Sigmoid colon (tissue), 7 donors: Measurements from ENCODE around the gene DCLRE1B. TPM values are rescaled to one million over a fixed set of nuclear protein-coding genes. Genes with fewer than 3 reads are reported as not detected.

Source experiments
- DNase-seq: peaks from one replicate; pipeline ENCODE4 v3.0.0-alpha.2; 2019
- H3K27ac ChIP-seq, 4 donors: fragments of 200-600 bp; sonication (generic); one replicate each; pipeline ENCODE4 v1.5.1; 2016 to 2019; ENCODE audit warnings: mild to moderate bottlenecking in 1 of 4
- H3K27me3 ChIP-seq, 3 donors: fragments of 200-600 bp; sonication (generic); one replicate each; pipeline ENCODE4 v1.5.1; 2019; ENCODE audit warnings: mild to moderate bottlenecking in 1 of 3
- H3K36me3 ChIP-seq, 4 donors: fragments of 200-600 bp; sonication (generic); one replicate each; pipeline ENCODE4 v1.5.1; 2016 to 2019
- H3K4me1 ChIP-seq, 4 donors: fragments of 200-600 bp; sonication (generic); one replicate each; pipeline ENCODE4 v1.5.1; 2017 to 2019
- H3K4me3 ChIP-seq, 4 donors: fragments of 200-600 bp; sonication (generic); one replicate each; pipeline ENCODE4 v1.5.1; 2017 to 2019; ENCODE audit warnings: mild to moderate bottlenecking in 2 of 4, moderate library complexity in 1 of 4
- H3K9me3 ChIP-seq, 4 donors: fragments of 200-600 bp in 3 of 4; sonication (generic) in 3 of 4; one replicate each; pipeline versions ENCODE4 v1.5.1 to v1.6.1; 2013 to 2019
- EP300 ChIP-seq, 4 donors: sonication (generic); formaldehyde crosslinking; IDR thresholded peaks; one replicate each; pipeline ENCODE4 v1.6.1; 2017; ENCODE audit warnings: antibody characterized with exemption in 4 of 4
- POLR2A ChIP-seq, 2 donors: fragments of 450-650 bp; IDR thresholded peaks; one replicate each; pipeline ENCODE4 v1.6.1; 2016; ENCODE audit warnings: antibody characterized with exemption in 2 of 2, mild to moderate bottlenecking in 2 of 2, moderate library complexity in 2 of 2
- POLR2AphosphoS5 ChIP-seq, 4 donors: sonication (generic); formaldehyde crosslinking; IDR thresholded peaks; one replicate each; pipeline ENCODE4 v1.6.1; 2017; ENCODE audit warnings: antibody characterized with exemption in 4 of 4
- WGBS, 2 donors: extraction: QIAGEN DNeasy Blood & Tissue Kit; methylation state at CpG; one replicate each; pipeline ENCODE4 v1.1.7; 2013; 5-methylcytosine and 5-hydroxymethylcytosine counted together
- intact Hi-C: fragments of 100-400 bp; cut with DNase I; formaldehyde crosslinking; loops from one replicate; pipeline ENCODE4 v1.15.1; 2023
- polyA plus RNA-seq, 3 donors: library from polyadenylated mRNA; stranded (reverse); fragments of 200-250 nt; gene quantifications; one replicate each; pipeline ENCODE4 v1.2.3, GENCODE V29; 2013
- total RNA-seq, 4 donors: library from RNA; depleted of rRNA; stranded (reverse); fragments of >200 nt; gene quantifications; one replicate each; pipeline ENCODE4 v1.1.0, GENCODE V29; 2016
- TF ChIP-seq, protein P1 (sequence below), 4 experiments: fragments of 450-650 bp in 3 of 4; fragments of 200-600 bp in 1 of 4; IDR thresholded peaks; one replicate each; pipeline ENCODE4 v1.5.1; 2016 to 2019; ENCODE audit warnings: antibody characterized with exemption in 4 of 4, mild to moderate bottlenecking in 3 of 4, moderate library complexity in 2 of 4
- donor health status: healthy with polysubstance abuse.
- donor health status: Bipolar disorder and iron deficiency.
- donor health status: healthy.

The DCLRE1B gene
- total and polyA plus RNA-seq, 7 donors, result 1.8 to 4.9 (median 4.4) TPM

DNA sequence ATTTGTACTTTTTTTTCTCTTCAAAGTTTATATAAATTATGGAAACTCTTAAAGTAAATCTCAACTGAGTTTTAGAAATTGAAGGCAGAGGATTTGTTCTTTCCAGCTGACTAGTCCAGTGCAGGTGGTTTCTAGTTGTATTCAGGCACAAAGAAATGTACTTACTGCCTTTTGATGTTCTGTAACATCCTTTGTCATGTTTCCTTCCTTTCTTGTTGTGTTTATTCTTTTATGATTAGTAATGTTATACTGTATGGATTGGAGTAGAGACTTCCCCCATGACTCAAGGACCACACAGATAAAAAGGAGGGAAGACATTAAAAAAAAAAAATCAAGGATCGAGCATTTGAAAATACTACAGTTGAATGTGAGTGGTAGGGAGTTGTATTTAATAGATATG is 32.0 kb downstream of the DCLRE1B start:
- no peak for DNase-seq
- peaks cover 0 to 61% (median 39%) of the 10 kb centered on the region in 4 donors for H3K4me1 ChIP-seq
- 66 to 90% methylated on average over 1 of the region's 1 CpG for WGBS, 2 donors
- no peaks in the 10 kb centered on the region for H3K27me3 ChIP-seq
- H3K9me3 ChIP-seq, result no peaks in the 10 kb centered on the region
- H3K36me3 ChIP-seq, result peaks cover 0 to 20% (median 3%) of the 10 kb centered on the region in 4 donors
- TF ChIP-seq POLR2A (IDR thresholded peaks at IDR 0.05) (no peak), POLR2AphosphoS5 (IDR thresholded peaks at IDR 0.05) (no peak), EP300 (IDR thresholded peaks at IDR 0.05) (no peak)
- TF ChIP-seq, protein P1, sequence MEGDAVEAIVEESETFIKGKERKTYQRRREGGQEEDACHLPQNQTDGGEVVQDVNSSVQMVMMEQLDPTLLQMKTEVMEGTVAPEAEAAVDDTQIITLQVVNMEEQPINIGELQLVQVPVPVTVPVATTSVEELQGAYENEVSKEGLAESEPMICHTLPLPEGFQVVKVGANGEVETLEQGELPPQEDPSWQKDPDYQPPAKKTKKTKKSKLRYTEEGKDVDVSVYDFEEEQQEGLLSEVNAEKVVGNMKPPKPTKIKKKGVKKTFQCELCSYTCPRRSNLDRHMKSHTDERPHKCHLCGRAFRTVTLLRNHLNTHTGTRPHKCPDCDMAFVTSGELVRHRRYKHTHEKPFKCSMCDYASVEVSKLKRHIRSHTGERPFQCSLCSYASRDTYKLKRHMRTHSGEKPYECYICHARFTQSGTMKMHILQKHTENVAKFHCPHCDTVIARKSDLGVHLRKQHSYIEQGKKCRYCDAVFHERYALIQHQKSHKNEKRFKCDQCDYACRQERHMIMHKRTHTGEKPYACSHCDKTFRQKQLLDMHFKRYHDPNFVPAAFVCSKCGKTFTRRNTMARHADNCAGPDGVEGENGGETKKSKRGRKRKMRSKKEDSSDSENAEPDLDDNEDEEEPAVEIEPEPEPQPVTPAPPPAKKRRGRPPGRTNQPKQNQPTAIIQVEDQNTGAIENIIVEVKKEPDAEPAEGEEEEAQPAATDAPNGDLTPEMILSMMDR (IDR thresholded peaks at IDR 0.05), result no peak
- intact Hi-C loops, result no loop called here
- H3K4me3 ChIP-seq, result no peak overlapping the region
- H3K27ac ChIP-seq, result no peak overlapping the region

- 73 to 79% methylated on average over 5 of the region's 5 CpGs for WGBS, 2 donors
- Histone ChIP-seq H3K36me3 (peaks cover 0 to 25% (median 3%) of the 10 kb centered on the region in 4 donors), H3K4me1 (peaks cover 0 to 51% (median 33%) of the 10 kb centered on the region in 4 donors), H3K27ac (no peak overlapping the region), H3K27me3 (no peaks in the 10 kb centered on the region), H3K4me3 (no peak overlapping the region), H3K9me3 (no peaks in the 10 kb centered on the region)
- DNase-seq, result no peak
- TF ChIP-seq EP300 (IDR thresholded peaks at IDR 0.05) (no peak), POLR2A (IDR thresholded peaks at IDR 0.05) (no peak), POLR2AphosphoS5 (IDR thresholded peaks at IDR 0.05) (no peak)
- TF ChIP-seq, protein P1 (IDR thresholded peaks at IDR 0.05), result no peak
- intact Hi-C loops, result no loop called here
Measured at GRCh38 chr1:113938192-113938591, 33.1 kb downstream of the DCLRE1B start.

DNA sequence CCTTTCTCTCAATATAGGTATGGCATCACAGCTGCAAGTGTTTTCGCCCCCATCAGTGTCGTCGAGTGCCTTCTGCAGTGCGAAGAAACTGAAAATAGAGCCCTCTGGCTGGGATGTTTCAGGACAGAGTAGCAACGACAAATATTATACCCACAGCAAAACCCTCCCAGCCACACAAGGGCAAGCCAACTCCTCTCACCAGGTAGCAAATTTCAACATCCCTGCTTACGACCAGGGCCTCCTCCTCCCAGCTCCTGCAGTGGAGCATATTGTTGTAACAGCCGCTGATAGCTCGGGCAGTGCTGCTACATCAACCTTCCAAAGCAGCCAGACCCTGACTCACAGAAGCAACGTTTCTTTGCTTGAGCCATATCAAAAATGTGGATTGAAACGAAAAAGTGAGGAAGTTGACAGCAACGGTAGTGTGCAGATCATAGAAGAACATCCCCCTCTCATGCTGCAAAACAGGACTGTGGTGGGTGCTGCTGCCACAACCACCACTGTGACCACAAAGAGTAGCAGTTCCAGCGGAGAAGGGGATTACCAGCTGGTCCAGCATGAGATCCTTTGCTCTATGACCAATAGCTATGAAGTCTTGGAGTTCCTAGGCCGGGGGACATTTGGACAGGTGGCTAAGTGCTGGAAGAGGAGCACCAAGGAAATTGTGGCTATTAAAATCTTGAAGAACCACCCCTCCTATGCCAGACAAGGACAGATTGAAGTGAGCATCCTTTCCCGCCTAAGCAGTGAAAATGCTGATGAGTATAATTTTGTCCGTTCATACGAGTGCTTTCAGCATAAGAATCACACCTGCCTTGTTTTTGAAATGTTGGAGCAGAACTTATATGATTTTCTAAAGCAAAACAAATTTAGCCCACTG is 35.5 kb downstream of the DCLRE1B start:
- 59 to 81% methylated on average over 16 of the region's 16 CpGs for WGBS, 2 donors
- no peak overlapping the region for H3K4me3 ChIP-seq
- H3K4me1 ChIP-seq, result peaks cover 0 to 37% (median 26%) of the 10 kb centered on the region in 4 donors
- TF ChIP-seq POLR2AphosphoS5 (IDR thresholded peaks at IDR 0.05) (no peak), POLR2A (IDR thresholded peaks at IDR 0.05) (no peak), EP300 (IDR thresholded peaks at IDR 0.05) (no peak)
- TF ChIP-seq, protein P1 (IDR thresholded peaks at IDR 0.05), result no peak
- H3K27ac ChIP-seq, result no peak overlapping the region
- intact Hi-C loops, result no loop called here
- peaks cover 0 to 35% (median 3%) of the 10 kb centered on the region in 4 donors for H3K36me3 ChIP-seq
- DNase-seq, result no peak
- H3K9me3 ChIP-seq, result no peaks in the 10 kb centered on the region
- no peaks in the 10 kb centered on the region for H3K27me3 ChIP-seq

DNA sequence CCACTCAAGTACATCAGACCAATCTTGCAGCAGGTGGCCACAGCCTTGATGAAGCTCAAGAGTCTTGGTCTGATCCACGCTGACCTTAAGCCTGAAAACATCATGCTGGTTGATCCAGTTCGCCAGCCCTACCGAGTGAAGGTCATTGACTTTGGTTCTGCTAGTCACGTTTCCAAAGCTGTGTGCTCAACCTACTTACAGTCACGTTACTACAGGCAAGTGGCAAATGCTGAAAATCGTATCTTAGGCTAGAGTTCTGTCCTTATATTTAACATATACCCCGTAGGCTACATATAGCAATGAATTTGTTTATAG is 36.1 kb downstream of the DCLRE1B start:
- H3K4me1 ChIP-seq, result peaks cover 0 to 41% (median 27%) of the 10 kb centered on the region in 4 donors
- H3K27ac ChIP-seq, result no peak overlapping the region
- no peaks in the 10 kb centered on the region for H3K27me3 ChIP-seq
- WGBS, 2 donors, result 83% methylated on average over 7 of the region's 7 CpGs
- no peak for TF ChIP-seq EP300 (IDR thresholded peaks at IDR 0.05)
- H3K9me3 ChIP-seq, result no peaks in the 10 kb centered on the region
- no peak for DNase-seq
- intact Hi-C loops, result no loop called here
- H3K4me3 ChIP-seq, result no peak overlapping the region
- H3K36me3 ChIP-seq, result peaks cover 0 to 35% (median 3%) of the 10 kb centered on the region in 4 donors

DNA sequence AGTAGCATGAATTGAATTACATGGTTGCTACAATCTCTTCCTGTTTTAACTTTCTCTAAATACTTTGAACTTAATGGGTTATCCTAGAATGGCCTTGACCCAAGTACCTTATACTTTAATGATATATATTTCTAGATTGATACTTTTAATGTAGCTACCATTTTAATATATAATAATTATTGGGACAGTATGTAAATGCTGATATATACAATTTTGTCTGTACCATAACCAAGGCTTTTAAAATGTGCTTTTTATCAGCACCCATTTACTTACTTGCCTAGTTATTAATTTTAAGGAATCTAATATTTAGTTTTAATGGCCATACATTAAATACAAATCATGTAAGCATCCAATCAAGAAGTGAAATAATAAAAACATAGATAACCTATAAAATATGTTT is 37.4 kb downstream of the DCLRE1B start:
- peaks cover 0 to 41% (median 34%) of the 10 kb centered on the region in 4 donors for H3K4me1 ChIP-seq

More for the DNA sequence above, 37.4 kb downstream of the DCLRE1B start:
- intact Hi-C loops, result no loop called here
- no peak overlapping the region for H3K4me3 ChIP-seq
- TF ChIP-seq POLR2A (IDR thresholded peaks at IDR 0.05) (no peak), POLR2AphosphoS5 (IDR thresholded peaks at IDR 0.05) (no peak), EP300 (IDR thresholded peaks at IDR 0.05) (no peak)
- TF ChIP-seq, protein P1 (IDR thresholded peaks at IDR 0.05), result no peak
- no peaks in the 10 kb centered on the region for H3K9me3 ChIP-seq
- peaks cover 0 to 35% (median 3%) of the 10 kb centered on the region in 4 donors for H3K36me3 ChIP-seq
- DNase-seq, result no peak
- no peak overlapping the region for H3K27ac ChIP-seq
- H3K27me3 ChIP-seq, result no peaks in the 10 kb centered on the region
